Measurements from ENCODE around the gene RAD51B. TPM values are rescaled to one million over a fixed set of nuclear protein-coding genes. Genes with fewer than 3 reads are reported as not detected.

The RAD51B gene
- total and polyA plus RNA-seq, 9 of the 15 experiments (the other 6 are each of a cell fraction or from before 2014, with no cell fraction given), result 8.5 to 17.3 (median 11.3) TPM

- CTCF ChIA-PET (ENCODE audit: low intra/inter-chr PET ratio), result no interaction called here
- Histone ChIP-seq H3K4me1 (replicated peaks in 1 of 2; ENCODE audit: control insufficient read depth in 2 of 2, insufficient read depth in 2 of 2, low read length in 2 of 2) (peaks cover 11 to 15% of the 10 kb centered on the region in 2 experiments), H2AFZ (ENCODE audit: low read depth, low read length) (no peak overlapping the region), H3K79me2 (ENCODE audit: control insufficient read depth, insufficient read depth, low read length) (no peaks in the 10 kb centered on the region), H3K4me3 (no peak overlapping the region), H3K9me3 (replicated peaks; ENCODE audit: control insufficient read depth, insufficient read depth, low read depth, low read length) (no peaks in the 10 kb centered on the region), H3K9me1 (ENCODE audit: control insufficient read depth, insufficient read depth, low read length) (no peaks in the 10 kb centered on the region), H3K36me3 (ENCODE audit: control insufficient read depth, insufficient read depth, low read length) (no peaks in the 10 kb centered on the region), H4K20me1 (replicated peaks; ENCODE audit: control insufficient read depth, insufficient read depth, low read length) (no peaks in the 10 kb centered on the region), H3K27ac (ENCODE audit: extremely low read depth, low read depth, low read length) (no peak overlapping the region), H3K27me3 (ENCODE audit: control insufficient read depth in 2 of 2, insufficient read depth in 2 of 2, low read length in 2 of 2) (peaks cover 0 to 6% of the 10 kb centered on the region in 2 experiments; a peak in 1 of 5 replicates), H3K9ac (ENCODE audit: insufficient read depth in 1 of 2, low read depth in 2 of 2, low read length in 2 of 2) (no peak overlapping the region), H3K4me2 (ENCODE audit: insufficient read depth, low read length) (no peak overlapping the region)
- no peak for DNase-seq (ENCODE audit: extremely low read depth in 1 of 4, low spot score in 3 of 4)
- no TSS peak for BruUV-seq (replicated peaks)
- POLR2A ChIA-PET, result no interaction called here
- TF ChIP-seq RAD21 (CRISPR knock-in tag; conservative IDR thresholded peaks at IDR 0.05 in 1 of 2, IDR thresholded peaks at IDR 0.05 in 1 of 2), result peak; percentile 16 to 42; a peak in 2 of 4 replicates
- TF ChIP-seq REST (IDR thresholded peaks at IDR 0.05; ENCODE audit: borderline replicate concordance), result peak; percentile 40; the same call in 1 of the 2 replicates
- TF ChIP-seq REST (CRISPR knock-in tag; IDR thresholded peaks at IDR 0.05; ENCODE audit: low read depth), result no peak
- no peak for TF ChIP-seq RFX1 (IDR thresholded peaks at IDR 0.05)
- in situ Hi-C loops (cut with MboI), result no loop called here
- intact Hi-C loops (cut with micrococcal nuclease), result no loop called here
- ATAC-seq, result peak; percentile 28; the same call in 1 of the 3 replicates
- 43% methylated on average over 1 of the region's 1 CpG for WGBS (ENCODE audit: insufficient coverage, low coverage, missing lambda C conversion rate)
- FAIRE-seq, result no peak
Observed at GRCh38 chr14:68655911-68656316, 836.3 kb downstream of the RAD51B start.

Measured in K562 (cell line).